Epidermal melanocyte (primary cell): ENCODE measurements around the gene INPP5F.

Source experiments
- DNase-seq: peaks from one replicate; pipeline ENCODE4 v3.0.0; 2011; ENCODE audit warnings: low spot score; ENCODE audit not compliant: insufficient read length

The INPP5F gene, protein sequence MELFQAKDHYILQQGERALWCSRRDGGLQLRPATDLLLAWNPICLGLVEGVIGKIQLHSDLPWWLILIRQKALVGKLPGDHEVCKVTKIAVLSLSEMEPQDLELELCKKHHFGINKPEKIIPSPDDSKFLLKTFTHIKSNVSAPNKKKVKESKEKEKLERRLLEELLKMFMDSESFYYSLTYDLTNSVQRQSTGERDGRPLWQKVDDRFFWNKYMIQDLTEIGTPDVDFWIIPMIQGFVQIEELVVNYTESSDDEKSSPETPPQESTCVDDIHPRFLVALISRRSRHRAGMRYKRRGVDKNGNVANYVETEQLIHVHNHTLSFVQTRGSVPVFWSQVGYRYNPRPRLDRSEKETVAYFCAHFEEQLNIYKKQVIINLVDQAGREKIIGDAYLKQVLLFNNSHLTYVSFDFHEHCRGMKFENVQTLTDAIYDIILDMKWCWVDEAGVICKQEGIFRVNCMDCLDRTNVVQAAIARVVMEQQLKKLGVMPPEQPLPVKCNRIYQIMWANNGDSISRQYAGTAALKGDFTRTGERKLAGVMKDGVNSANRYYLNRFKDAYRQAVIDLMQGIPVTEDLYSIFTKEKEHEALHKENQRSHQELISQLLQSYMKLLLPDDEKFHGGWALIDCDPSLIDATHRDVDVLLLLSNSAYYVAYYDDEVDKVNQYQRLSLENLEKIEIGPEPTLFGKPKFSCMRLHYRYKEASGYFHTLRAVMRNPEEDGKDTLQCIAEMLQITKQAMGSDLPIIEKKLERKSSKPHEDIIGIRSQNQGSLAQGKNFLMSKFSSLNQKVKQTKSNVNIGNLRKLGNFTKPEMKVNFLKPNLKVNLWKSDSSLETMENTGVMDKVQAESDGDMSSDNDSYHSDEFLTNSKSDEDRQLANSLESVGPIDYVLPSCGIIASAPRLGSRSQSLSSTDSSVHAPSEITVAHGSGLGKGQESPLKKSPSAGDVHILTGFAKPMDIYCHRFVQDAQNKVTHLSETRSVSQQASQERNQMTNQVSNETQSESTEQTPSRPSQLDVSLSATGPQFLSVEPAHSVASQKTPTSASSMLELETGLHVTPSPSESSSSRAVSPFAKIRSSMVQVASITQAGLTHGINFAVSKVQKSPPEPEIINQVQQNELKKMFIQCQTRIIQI

DNA sequence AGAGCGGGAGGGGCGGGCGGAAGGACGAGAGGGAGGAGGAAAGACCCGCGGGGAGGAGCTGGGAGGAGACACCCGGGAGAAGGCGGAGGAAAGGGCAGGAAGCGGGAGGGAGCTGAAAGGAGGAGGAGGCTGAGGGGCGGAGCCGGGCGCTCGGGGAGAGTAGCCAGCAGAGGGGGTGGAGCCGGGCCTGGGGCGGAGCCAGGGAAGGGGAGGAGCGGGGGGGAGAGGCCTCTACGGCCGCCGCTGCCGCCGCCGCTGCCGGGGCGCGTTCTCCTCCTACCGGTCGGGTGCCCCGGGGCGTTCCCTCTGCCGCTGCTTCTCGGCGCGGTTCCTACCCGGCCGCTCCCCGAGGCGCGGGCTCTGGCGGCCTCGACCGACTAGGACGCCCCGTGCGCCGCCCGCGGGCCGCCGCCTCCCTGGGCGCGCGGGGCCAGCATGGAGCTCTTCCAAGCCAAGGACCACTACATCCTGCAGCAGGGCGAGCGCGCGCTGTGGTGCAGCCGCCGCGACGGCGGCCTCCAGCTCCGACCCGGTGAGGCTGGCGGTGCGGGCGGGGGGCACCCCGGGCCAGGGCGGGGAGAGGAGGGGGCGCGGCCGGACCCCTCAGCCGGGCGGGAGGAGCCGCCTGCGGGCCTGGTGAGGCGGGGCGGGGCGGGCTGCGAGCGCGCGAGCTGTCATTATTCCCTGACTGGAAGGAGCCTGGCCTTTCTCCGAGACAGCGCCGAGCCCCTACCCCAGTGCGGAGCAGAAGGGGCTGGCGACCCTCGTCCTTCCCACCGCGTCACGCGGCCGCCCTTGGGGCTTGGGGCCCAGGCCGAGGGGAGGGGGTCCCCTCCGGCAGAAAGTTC is at the start of gene INPP5F:
INPP5F (plus strand) TSS at position 223 of the 848 bp plus-strand sequence; CDS start at position 436, 213 bp downstream.
- DNase-seq, result peak; percentile 99

DNA sequence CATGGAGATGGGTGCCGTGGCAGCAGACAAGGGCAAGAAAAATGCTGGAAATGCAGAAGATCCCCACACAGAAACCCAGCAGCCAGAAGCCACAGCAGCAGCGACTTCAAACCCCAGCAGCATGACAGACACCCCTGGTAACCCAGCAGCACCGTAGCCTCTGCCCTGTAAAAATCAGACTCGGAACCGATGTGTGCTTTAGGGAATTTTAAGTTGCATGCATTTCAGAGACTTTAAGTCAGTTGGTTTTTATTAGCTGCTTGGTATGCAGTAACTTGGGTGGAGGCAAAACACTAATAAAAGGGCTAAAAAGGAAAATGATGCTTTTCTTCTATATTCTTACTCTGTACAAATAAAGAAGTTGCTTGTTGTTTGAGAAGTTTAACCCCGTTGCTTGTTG is 48.7 kb upstream of the INPP5F start:
- no peak for DNase-seq

DNA sequence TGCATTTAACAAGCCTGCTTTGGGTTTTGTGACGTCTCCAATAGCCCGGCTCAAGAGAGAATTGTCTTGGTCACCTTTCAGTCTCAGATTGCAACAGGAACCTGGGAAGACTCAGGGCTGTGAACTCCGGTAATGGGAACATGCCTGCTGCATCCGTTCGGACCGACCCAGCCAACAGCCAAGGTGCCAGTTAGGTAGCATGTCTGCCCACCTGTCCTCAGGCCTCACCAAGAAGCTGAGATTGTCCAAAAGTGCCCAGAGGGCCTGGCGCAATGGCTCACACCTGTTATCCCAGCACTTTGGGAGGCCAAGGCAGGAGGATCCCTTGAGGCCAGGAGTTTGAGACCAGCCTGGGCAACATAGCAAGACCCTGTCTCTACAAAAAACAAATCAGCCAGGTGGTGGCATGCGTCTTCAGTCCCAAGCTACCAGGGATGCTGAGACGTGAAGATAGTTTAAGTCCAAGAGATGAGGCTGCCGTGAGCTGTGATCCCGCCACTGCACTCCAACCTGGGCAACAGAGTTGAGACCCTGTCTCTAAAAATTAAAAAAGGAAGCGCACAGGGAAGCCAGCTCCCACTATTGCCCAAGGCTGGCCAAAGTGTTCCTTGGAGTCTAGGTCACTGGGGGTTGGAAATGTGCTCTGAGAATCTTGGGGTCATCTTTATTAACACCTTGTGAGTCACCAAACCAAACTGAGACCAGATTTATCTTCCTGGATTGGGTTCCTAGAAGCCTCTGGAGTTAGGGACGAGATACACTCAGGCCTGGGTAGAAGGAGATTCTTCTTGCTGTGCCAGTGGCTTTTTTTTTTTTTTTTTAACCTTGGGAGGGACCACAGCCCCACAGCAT is 47.7 kb upstream of the INPP5F start:
- no peak for DNase-seq

DNA sequence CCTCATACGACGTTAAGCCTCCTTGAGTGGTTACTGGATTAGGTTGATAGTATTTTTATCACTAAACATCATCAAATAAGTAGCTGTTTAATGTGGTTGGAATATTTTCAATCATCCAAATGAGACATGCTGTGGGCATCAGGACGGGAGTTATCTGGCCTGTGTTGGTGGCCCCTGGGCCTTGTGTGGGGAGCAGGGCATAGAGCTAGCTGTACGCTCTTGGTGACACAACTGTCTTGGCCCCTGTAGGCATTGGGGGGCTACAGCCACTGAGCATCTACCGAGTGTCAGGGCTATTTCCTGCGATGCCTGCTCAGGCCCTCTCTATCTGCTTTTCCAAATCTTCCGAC is 46.4 kb upstream of the INPP5F start:
- DNase-seq, result no peak

DNA sequence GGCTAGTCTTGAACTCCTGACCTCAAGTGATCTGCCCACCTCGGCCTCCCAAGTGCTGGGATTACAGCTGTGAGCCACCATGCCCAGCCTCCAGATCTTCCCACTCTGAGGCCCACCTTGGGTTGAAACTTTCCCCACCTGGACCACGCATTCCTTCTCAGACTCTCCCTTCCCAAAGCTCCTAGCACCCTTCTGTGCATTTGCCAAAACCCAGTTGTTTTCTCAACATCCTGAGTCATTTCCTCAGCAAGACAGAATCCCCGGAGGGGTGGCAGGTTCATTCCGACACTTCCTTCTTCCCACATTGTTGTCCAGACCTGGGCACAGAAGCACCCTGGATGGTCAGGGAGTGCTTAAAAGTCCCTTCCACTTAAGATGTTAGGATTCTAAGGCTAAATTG is 45.8 kb upstream of the INPP5F start:
- no peak for DNase-seq

DNA sequence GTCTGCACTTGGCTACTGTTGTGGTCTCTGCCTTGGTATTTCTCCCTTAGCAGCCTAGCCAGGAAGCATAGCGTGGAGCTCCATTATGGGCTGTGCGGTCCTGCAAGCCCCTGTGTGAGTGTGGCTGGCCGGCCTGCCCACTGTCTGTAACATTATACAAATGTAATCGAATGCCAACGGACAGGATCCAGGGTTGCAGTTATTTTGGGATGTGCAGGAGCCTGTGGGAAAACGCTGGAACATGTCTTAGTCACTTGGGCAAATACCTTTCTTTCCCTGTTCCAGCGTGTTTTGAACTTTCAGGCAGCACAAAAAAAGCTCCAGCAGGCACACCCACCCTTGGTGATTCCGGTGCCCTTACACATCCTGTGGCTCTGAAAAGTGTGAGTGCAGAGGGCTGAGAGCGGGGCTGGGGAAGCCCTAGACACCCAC is 45.2 kb upstream of the INPP5F start:
- DNase-seq, result no peak

DNA sequence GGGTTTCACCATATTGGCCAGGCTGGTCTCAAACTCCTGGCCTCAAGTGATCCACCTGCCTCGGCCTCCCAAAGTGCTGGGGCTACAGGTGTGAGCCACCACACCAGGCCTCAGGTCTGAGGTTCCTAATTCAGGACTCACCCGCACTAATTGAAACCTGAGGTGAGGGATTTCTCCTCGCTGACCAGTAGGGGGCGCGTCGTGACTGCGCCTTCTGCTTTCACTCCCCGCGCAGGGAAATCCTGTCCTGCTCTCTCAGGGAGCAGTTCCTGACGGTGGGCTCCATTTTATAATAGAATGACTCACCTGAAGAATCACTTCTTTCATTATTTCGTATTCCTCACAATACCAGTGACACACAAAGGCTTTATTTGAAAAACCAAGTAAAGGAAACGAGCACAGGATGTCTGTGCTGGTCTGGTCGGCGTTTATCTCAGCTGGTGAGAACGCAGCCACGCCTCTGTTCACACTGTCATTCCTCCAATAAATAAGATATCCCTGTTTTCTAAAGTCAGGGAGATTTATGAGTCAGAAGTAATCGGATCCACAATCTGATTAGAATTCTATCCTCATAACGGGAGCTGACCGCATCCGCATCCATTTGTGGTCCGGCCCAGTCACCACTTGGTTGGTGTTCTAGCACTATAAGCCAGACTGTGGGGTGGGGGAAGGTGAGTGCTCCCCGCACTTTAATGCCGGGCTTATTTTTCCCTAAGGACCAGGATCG is 39.2 kb upstream of the INPP5F start:
- DNase-seq, result peak; percentile 68

DNA sequence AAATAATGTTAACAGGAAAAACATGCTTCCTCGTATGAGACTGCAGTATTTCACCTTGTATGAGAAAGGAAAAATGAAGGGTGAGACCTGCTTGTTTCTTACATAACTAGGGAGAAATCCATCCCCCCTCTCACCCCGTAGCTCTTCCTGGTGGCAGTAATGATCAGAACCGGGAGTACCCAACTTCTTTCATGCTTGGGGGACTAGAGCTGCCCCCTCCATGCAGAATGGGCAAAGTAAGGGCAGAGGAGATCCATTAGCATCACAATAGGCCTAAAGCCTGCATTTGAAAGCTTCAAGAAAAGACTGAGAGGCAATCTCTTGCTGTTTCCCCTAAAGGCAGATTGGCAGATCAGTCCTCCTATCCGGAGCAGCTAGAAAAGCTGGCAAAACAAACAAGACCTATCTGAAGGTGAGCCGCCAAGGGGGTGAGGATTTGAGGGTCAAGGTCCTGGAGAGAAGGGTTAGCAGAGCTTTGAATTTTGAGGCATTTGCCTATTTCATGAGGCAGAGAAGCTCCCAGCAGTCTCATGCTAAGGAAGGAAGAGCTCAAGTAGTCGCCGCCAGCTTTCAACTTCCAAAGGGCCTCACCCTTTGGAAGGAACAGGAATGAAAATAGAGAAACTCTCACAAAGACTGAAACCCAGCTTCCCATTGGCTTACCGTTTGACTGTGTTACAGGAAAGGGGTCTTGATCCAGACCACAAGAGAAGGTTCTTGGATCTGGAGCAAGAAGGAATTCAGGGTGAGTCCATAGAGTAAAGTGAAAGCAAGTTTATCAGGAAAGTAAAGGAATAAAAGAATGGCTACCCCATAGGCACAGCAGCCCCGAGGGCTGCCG is 38.4 kb upstream of the INPP5F start:
- no peak for DNase-seq

DNA sequence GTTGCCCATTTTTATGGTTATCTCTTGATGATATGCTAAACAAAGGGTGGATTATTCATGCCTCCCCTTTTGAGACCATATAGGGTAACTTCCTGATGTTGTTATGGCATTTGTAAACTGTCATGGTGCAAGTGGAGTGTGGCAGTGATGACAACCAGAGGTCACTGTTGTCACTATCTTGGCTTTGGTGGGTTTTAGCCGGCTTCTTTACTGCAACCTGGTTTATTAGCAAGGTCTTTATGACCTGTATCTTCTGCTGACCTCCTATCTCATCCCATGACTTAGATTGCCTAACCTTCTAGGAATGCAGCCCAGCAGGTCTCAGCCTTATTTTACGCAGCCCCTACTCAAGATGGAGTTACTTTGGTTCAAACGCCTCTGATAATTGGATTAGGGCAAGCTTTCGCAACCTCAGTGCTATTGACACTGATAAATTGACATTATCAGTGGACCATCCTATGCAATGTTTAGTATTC is 37.8 kb upstream of the INPP5F start:
- no peak for DNase-seq

DNA sequence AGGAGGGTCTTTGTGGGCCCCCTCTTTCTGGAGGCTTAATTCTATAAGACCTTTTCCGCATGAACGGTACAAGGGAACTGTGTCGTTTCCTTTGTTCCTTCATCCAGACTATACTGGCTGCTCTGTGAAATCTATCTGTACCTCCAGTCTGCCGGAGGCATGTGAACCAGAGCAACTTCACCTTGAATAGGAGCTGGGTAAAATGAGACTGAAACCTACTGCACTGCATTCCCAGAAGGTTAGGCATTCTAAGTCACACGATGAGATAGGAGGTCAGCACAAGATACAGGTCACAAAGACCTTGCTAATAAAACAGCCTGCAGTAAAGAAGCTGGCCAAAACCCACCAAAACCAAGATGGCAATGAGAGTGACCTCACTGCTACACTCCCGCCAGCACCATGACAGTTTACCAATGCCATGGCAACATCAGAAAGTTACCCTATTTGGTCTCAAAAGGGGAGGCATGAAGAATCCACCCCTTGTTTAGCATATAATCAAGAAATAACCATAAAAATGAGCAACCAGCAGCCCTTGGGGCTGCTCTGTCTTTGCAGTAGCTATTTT is 36.8 kb upstream of the INPP5F start:
- DNase-seq, result no peak

DNA sequence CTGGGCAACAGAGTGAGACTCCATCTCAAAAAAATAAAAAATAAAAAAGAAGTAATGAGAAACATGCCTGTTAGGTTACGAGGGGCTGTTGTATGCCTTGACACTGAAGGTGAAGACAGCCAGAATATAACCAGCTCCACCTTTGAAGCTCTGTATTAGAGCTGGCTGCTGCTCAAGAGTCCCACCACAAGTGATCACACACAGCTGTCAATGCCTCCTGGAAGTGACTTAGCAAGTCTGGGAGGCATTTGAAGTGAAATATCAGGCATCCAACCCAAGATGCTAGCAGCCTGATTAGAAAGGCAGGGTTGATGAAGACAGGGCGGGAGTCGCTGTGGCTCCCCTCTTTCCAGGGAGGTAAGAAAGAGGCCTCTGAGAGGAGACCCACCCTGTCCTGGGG is 34.1 kb upstream of the INPP5F start:
- no peak for DNase-seq

DNA sequence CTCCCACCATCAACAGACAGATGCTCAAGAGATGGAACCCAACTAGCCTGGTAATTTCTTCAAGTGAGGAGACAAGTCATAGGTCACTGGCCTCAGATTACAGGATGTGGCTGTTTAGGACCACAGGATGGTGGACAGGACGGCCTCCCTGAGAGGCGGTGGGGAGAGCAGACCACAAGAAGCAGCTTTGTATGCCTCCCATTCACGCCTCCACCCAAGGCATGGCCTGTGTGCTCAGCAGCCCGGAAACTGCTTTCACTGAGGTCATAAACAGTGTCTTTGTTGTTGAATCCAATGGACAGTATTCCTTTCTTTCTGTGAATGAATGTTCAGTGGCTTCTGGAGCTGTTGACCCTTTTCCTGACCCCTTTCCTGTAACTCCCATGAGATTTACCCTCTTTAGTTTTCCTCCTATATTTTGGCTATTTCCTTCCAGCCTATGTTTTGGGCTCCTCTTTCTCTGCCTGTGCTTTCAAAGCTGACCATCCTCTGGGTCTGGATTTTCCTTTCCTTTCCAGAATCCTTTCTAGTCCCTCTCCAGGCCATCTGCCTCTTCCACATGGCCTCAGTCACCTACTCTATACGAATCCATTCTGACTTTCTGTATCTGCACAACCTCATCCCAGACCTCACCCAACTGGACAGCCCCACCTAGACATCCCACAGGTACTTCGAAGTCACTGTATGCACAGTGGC is 32.4 kb upstream of the INPP5F start:
- DNase-seq, result peak; percentile 89

DNA sequence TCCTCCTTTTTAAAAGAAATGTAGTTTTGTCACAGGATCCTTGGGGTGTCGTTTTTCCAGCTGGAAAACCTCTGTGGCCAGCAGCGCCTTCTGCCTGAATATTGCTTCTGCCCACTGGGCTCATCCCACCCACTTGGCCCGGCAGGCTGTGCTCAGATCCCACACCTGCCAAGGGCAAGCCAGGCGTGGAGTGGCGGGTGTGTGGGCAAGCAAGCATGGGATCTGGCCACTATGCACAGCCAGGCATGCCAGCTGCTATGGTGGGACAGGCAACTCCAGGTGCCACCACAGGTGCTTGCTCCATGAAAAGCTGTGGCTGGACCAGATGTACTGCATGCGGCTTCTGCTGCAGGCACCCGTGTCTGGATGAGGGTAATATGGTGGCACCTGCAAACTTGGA is 31.2 kb upstream of the INPP5F start:
- no peak for DNase-seq

DNA sequence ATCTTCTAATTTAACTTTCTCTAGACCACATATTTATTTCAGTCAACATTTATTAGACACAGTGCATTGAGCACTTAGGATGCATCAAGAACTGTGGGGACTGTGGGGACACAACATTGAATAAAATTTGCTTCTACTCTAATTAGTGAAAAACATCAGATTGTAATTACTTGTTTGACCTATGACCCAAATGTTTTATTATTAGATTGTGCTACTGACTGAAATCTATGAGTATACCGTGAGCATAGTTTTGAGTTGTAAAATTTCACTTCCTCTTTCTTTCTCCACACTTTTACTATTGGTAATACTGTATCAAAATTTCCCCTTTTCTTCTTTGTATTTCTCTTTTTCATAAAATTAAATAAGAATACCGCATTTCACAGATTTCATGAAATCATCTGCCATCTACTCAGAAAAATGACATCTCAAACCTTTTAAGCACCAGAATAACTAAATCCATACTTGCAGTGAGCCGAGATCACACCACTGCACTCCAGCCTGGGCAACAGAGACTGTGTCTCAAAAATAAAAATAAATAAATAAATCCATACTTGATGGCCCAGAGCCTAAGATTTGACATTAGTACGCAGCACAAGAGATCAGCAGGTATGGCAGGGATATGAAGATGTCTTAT is 25.4 kb upstream of the INPP5F start:
- DNase-seq, result no peak

DNA sequence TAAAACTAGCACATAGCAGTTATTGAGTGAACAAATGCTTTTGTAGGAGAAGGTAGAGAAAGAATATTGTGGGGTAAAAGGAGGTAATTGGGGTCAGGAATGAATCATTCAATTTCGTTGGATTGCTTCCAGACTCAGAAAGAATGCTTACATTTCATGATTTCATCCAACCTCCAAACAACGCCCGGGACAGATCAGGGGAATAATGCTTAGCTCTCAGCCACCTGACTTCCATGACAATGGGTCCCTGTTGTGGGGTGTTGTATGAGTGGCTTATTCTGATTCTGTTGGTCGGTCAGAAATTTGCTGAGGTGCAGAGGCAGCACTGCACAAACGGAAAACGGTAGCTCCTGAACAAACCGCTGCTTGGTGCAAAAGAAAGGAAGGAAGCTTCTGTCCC is 24.0 kb upstream of the INPP5F start:
- DNase-seq, result no peak

DNA sequence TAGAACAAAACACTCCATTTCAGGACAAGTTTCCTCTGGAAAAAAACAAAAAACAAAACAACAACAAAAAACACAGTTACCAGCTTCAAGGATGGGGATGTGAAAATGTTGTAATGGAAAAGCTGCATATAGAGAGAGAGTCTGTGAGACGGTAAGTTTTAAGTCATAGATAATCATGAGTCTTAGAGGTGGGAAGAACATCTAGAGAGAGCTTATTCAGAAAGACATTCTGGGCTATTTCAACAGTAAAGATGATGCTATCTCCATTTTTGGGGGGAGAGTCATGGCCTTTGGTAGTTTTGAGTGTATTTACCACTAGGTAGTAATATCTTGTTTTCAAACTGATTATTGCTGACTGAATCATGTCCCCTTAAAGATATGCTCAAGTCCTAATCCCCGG is 23.3 kb upstream of the INPP5F start:
- no peak for DNase-seq

DNA sequence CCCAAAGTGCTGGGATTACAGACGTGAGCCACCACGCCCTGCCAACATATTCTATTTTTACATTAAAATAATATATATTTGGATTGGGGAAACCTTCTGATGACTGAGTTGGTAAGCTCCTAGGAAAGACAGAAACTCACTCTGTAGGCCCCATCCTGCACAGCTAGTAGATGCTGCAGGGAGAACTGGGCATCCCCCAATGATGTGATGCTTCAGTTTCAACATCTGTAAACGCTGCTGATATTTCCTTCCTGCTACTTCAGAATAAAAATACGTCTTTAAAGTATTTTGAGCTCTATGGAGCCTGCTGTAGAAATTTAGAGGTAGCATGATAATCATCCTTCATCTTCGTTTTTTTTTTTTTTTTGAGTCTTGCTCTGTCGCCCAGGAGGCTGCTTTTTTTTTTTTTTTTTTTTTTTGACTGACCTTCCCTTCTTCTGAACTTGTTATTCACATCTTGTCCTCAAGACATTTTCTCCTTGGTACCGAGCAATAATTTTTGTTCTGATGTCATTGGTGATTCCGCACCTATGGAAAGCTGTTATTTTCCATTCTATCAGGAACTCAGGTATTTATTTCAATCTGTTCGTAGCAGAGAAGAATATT is 21.8 kb upstream of the INPP5F start:
- no peak for DNase-seq
